K562 (cell line): Measurements from ENCODE around the gene DAPK1. TPM values are rescaled to one million over a fixed set of nuclear protein-coding genes. Genes with fewer than 3 reads are reported as not detected.

Experiments used
- CBFA2T2 ChIP-seq: fragments of 450-650 bp; conservative IDR thresholded peaks from 2 replicates; pipeline ENCODE4 v1.6.1; 2017; ENCODE audit warnings: mild to moderate bottlenecking
- CUX1 ChIP-seq: fragments of 200-800 bp; sonication (Bioruptor generic); IDR thresholded peaks from 2 replicates; pipeline ENCODE4 v1.6.1; 2016; ENCODE audit warnings: missing genetic modification characterization, missing compliant biosample characterization
- FOXO4 ChIP-seq: fragments of 450-650 bp; formaldehyde crosslinking; IDR thresholded peaks from 2 replicates; pipeline ENCODE4 v1.4.0; 2020; ENCODE audit warnings: mild to moderate bottlenecking, moderate library complexity
- GTF2E2 ChIP-seq: fragments of 200-800 bp; sonication (Bioruptor generic); IDR thresholded peaks from 2 replicates; pipeline ENCODE4 v1.6.1; 2016; ENCODE audit warnings: missing genetic modification characterization, missing compliant biosample characterization
- HBP1 ChIP-seq: fragments of 450-650 bp; formaldehyde crosslinking; IDR thresholded peaks from 2 replicates; pipeline ENCODE4 v1.4.0; 2022; ENCODE audit warnings: missing genetic modification characterization
- HNRNPH1 ChIP-seq: fragments of 200-400 bp; formaldehyde crosslinking; optimal IDR thresholded peaks from 2 replicates; pipeline ENCODE3; 2017; ENCODE audit warnings: low read depth, mild to moderate bottlenecking, low read length, moderate library complexity
- KDM1A ChIP-seq, 2 experiments: fragments of 450-650 bp; IDR thresholded peaks; 2 replicates each; pipeline ENCODE4 v1.6.1; 2016; ENCODE audit warnings: mild to moderate bottlenecking in 2 of 2
- MEIS2 ChIP-seq: fragments of 450-650 bp; IDR thresholded peaks from 2 replicates; pipeline ENCODE4 v1.6.1; 2014; ENCODE audit warnings: mild to moderate bottlenecking; ENCODE audit not compliant: partially characterized antibody
- PURB ChIP-seq: sonication (generic); formaldehyde crosslinking; IDR thresholded peaks from 2 replicates; pipeline ENCODE4 v1.9.0; 2021; ENCODE audit warnings: low read depth, mild to moderate bottlenecking, missing genetic modification reagents
- RAD21 ChIP-seq, 2 experiments: fragments of 250-450 bp in 1 of 2; fragments of 450-650 bp in 1 of 2; sonication (Bioruptor Pico) in 1 of 2; formaldehyde crosslinking in 1 of 2; IDR thresholded peaks in 1 of 2; conservative IDR thresholded peaks in 1 of 2; 2 replicates each; pipeline versions ENCODE4 v1.4.0 to v1.8.0; 2020 to 2022; ENCODE audit warnings: mild to moderate bottlenecking in 2 of 2, moderate library complexity in 1 of 2
- SRSF7 ChIP-seq: fragments of 200-400 bp; formaldehyde crosslinking; optimal IDR thresholded peaks from 2 replicates; pipeline ENCODE3; 2017; ENCODE audit warnings: mild to moderate bottlenecking, low read depth, low read length
- ZNF124 ChIP-seq: sonication (generic); formaldehyde crosslinking; IDR thresholded peaks from 2 replicates; pipeline ENCODE4 v1.8.1; 2022; ENCODE audit warnings: missing genetic modification reagents
- polyA plus RNA-seq, 8 experiments: library from polyadenylated mRNA; depleted of rRNA in 4 of 8; stranded (reverse) in 5 of 8; unstranded in 3 of 8; fragments of >200 nt; fragmentation: Nextera tagmentation in 2 of 8; fragmentation: Illumina TruSeq in 1 of 8; extraction: Ambion mirVana in 2 of 8; extraction: Trizol in 1 of 8; gene quantifications; 2 replicates each; pipeline versions ENCODE4 v1.2.1 to v1.2.3, GENCODE V29; 2011 to 2014; ENCODE audit warnings: inconsistent platforms in 1 of 8, missing spikeins in 1 of 8
- total RNA-seq, 7 experiments: library from RNA; depleted of rRNA in 6 of 7; stranded (reverse); fragments of >200 nt in 6 of 7; fragmentation: Illumina TruSeq in 2 of 7; extraction: Trizol in 2 of 7; gene quantifications; 2 replicates each; pipeline versions ENCODE4 v1.2.1 to v1.2.3, GENCODE V29; 2011 to 2021; ENCODE audit warnings: low replicate concordance in 1 of 7
- TF ChIP-seq, protein P1 (sequence below): sonication (generic); formaldehyde crosslinking; IDR thresholded peaks from 2 replicates; pipeline ENCODE4 v1.8.1; 2023; ENCODE audit warnings: mild to moderate bottlenecking, missing genetic modification reagents
- TF ChIP-seq, protein P2 (sequence below): fragments of 450-650 bp; formaldehyde crosslinking; IDR thresholded peaks from 2 replicates; pipeline ENCODE4 v1.4.0; 2020; ENCODE audit warnings: mild to moderate bottlenecking, moderate library complexity

The DAPK1 gene
- total and polyA plus RNA-seq, 9 of the 15 experiments (the other 6 are each of a cell fraction or from before 2014, with no cell fraction given): 1.7 to 26.4 (median 15.8) TPM

GRCh38 chr9:87578625-87579024 lies 81.0 kb downstream of the DAPK1 start (continued):
- TF ChIP-seq KDM1A (IDR thresholded peaks at IDR 0.05) (peak; percentile 89 to 90), CBFA2T2 (peak; percentile 81), CUX1 (CRISPR knock-in tag) (no peak), FOXO4 (CRISPR knock-in tag) (no peak), HNRNPH1 (no peak), PURB (CRISPR knock-in tag) (no peak), SRSF7 (no peak), MEIS2 (peak; percentile 77), ZNF124 (CRISPR knock-in tag) (no peak), GTF2E2 (tag) (no peak), HBP1 (CRISPR knock-in tag) (no peak), RAD21 (CRISPR knock-in tag; conservative IDR thresholded peaks at IDR 0.05 in 1 of 2, IDR thresholded peaks at IDR 0.05 in 1 of 2) (no peak; a peak in 1 of 4 replicates)
- TF ChIP-seq, protein P1, sequence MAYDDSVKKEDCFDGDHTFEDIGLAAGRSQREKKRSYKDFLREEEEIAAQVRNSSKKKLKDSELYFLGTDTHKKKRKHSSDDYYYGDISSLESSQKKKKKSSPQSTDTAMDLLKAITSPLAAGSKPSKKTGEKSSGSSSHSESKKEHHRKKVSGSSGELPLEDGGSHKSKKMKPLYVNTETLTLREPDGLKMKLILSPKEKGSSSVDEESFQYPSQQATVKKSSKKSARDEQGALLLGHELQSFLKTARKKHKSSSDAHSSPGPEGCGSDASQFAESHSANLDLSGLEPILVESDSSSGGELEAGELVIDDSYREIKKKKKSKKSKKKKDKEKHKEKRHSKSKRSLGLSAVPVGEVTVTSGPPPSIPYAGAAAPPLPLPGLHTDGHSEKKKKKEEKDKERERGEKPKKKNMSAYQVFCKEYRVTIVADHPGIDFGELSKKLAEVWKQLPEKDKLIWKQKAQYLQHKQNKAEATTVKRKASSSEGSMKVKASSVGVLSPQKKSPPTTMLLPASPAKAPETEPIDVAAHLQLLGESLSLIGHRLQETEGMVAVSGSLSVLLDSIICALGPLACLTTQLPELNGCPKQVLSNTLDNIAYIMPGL: no peak
- TF ChIP-seq, protein P2, sequence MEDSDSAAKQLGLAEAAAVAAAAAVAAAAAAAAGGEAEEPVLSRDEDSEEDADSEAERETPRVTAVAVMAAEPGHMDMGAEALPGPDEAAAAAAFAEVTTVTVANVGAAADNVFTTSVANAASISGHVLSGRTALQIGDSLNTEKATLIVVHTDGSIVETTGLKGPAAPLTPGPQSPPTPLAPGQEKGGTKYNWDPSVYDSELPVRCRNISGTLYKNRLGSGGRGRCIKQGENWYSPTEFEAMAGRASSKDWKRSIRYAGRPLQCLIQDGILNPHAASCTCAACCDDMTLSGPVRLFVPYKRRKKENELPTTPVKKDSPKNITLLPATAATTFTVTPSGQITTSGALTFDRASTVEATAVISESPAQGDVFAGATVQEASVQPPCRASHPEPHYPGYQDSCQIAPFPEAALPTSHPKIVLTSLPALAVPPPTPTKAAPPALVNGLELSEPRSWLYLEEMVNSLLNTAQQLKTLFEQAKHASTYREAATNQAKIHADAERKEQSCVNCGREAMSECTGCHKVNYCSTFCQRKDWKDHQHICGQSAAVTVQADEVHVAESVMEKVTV (CRISPR knock-in tag): no peak
